Stimulated activated naive CD4-positive, alpha-beta T cell (primary cell): ENCODE data around the gene HACD1.

ENCODE experiments used
- DNase-seq, 6 experiments: peaks; one replicate each; lab custom pipeline; 2025; lab: John Stamatoyannopoulos, UW

The HACD1 gene, protein sequence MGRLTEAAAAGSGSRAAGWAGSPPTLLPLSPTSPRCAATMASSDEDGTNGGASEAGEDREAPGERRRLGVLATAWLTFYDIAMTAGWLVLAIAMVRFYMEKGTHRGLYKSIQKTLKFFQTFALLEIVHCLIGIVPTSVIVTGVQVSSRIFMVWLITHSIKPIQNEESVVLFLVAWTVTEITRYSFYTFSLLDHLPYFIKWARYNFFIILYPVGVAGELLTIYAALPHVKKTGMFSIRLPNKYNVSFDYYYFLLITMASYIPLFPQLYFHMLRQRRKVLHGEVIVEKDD

DNA sequence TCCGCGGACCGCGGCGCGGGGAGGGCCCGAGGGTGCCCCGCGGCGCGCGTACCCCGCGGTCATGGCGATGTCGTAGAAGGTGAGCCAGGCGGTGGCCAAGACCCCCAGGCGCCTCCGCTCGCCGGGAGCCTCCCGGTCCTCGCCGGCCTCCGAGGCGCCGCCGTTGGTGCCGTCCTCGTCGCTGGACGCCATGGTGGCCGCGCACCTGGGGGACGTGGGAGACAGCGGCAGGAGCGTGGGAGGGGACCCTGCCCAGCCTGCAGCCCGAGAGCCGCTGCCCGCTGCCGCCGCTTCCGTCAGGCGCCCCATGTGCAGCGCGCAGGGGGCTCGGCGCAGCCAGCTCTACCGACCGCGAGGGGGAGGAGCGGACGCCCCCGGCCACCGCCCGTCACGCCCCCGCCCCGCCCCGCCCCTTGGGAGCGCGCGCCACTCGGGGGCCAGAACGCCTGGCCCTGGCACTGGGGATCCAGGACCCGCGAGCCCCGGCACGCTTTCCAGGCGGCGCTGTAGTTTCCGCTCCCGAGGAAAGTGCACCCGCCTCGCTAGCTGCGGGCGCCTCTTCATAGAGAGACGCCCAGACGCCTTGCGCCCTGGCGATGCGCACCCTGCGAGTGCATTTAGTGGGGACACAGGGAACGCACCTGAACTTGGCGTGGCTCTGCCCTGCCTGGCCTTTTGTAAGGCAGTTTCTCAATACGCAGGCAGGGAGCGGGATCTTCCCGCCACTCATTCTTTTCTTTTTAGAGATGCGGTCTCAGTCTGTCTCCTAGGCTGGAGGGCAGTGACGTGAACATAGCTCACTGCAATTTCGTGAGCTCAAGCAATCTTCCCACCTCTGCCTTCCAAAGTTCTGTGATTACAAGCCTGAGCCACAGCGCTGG, at the start of gene HACD1:
Gene HACD1 (minus strand): TSS at position 344 of the 881 bp plus-strand sequence. CDS start 35 bp downstream, at position 309.
- peak in 5 of 6 experiments; percentile 14 to 49 (median 25) for DNase-seq

DNA sequence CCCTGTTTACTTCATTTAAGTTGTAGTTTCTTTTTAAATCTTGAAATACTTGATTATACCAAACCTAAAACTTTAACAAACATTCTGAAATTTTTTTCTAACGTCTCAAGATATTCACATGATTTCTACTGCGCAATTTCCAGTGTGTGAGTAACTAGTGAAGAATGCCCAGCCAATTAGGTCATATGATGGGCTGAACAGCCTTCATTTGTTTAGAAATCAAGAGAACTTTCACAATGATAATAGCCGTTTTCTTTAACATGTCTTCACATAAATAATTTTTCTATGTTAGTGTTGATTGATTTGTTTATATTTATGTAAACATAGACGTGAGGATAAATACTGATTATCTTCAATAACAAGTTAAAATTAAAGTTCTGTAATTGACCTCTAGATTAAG, 48.6 kb upstream of the HACD1 start:
- DNase-seq = no peak

DNA sequence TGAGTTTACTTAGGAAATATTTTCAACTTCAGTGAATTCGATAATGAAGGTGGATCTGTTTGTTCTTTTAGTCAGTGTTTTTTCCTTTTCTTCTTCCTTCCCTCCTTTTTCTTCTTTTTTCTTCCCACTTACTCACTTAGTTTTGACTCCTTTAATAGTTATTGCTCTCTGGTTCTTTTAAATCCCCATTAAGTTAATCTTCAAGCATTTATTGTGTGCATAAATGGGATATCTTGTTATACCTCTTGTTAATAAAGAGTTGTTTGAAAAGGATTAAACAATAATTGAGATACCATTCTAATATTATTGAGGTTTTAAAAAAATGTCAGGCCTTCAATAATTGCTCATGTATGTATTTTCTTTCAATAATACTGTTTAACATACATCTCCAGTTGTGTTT, 46.3 kb upstream of the HACD1 start:
- DNase-seq = no peak

DNA sequence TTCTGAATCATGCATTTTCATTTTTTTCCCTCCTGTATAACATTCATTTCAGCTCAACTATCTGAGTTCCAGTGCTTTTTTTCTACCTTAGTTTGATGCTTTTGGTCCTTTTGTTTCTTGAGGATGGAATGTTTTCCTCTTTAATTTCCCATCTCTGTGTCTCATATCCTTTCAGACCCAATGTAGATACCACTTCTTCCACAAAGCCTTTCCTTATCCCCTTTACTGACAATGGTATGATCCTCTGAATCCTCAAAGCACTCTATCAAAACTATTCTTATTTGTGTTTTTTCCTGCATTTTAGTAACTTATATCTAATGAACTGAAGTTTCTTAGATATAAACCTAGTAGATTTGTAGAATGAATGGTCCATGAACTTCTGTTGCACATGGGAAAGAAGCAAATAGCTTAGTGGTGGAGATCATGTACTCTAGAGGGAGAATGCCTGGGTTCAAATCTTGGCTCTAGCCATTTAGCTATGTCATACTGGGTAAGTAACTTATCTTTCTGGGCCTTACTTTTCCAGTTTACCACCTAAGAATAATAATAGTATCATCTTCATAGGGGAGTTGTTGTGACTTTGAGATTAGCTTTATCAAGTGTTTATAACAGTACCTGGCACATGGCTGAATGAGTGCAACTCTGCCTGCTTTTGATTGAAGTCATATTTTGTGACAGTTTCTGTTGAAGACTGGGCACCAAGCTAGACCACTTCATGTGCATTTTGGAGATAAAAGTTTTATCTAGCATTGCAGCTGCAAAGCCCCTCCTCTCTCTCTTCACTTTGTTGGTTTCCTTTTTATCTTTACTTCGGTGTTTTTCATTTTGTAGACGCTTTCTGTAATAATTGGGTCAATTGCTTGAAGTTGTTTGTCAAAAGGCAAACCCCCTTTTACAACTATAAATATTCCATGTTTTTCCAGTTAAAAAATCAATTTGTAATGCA, 45.3 kb upstream of the HACD1 start:
- no peak for DNase-seq

DNA sequence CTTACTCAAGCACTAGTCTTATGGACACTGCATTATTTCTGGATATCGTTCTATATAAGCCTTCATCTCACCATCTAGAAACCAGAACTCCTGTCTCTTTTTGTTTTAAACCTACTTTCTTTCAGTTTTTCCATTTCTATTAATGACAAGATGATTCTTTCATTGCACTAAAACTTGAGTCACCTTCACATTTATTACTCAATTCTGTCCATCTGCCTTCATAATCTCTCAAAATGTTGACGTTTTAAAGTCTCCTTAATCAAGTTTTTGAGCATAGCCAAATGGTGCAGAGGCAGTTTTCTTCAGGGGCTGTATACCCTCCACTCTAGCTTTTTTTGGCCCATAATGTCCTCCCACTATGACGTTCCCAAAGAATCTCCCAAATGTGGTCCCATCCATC, 44.3 kb upstream of the HACD1 start:
- DNase-seq = no peak

DNA sequence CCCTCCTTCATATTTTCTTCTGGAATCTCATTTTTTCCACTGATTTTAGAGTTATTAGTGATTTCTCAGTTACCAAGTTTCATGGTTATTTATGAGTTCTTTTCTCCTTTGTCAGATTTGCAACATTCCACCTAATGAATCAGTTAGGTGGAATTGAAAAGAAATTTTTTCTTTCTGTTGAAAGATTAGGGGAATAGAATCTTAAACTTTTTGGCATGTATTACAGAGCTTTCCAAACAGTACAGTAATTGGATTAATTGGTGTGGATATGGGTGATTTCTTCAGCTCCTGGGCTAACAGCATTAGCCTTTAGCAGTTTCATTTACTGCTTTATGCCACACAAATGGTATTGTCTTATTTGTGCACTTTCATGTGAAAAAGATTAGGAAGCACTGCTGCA, 43.7 kb upstream of the HACD1 start:
- no peak for DNase-seq

DNA sequence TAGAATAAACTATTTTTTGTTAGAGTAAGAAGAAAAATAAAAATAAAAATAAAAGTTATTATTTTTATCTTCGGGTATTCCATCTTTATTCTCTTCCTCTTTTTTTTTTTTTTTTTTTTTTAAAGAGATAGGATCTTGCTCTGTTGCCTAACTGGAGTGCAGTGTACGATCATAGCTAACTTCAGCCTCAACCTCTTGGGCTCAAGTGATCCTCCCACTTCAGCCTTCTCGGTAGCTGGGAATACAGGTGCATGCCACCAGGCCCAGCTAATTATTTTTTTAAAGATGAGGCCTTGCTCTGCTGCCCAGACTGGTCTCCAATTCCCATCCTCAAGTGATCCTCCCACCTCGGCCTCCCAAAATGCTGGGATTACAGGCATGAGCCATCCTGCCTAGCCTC, 42.2 kb upstream of the HACD1 start:
- DNase-seq = no peak

DNA sequence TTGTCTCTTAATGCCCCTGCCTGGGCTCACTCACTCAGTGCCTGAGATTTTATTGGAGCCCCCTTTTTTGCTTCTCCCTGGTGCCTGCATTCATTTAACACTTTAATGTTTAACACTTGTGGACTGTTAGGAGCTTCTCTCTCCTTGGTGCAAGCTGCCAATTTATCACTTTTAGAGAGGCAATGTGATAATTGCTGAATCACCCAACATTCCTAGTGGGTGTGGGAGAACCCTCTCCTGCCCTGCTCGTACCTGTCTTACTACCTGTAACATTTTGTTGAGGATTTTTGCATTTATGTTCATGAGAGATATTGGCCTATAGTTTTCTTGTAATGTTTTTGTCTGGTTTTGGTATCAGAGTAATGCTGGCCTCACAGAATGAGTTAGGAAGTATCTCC, 39.9 kb upstream of the HACD1 start:
- DNase-seq = no peak

DNA sequence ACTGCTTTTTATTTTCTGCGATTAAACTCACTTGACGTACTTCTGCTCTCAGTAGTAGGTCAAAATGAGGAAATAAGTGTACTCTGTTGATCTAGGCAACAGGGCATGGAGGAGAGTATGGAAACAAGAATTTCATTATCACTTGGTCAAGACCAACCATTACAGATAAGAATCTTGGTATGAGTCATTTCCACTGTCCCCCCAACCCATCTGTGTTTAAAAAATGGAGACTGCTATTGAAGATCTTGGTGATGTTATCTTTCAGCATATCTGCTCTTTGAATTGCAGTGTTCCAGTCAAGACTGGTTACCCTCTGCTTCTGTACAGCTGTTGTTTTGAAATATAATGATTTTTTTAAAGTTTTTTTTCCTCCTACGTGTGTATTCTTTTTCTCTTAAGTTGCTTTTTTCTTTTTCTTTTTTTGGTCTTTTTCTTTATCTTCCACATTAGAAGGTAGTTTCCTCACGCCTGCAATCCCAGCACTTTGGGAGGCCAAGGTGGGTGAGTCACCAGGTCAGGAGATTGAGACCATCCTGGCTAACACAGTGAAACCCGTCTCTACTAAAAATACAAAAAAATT, 38.5 kb upstream of the HACD1 start:
- no peak for DNase-seq

DNA sequence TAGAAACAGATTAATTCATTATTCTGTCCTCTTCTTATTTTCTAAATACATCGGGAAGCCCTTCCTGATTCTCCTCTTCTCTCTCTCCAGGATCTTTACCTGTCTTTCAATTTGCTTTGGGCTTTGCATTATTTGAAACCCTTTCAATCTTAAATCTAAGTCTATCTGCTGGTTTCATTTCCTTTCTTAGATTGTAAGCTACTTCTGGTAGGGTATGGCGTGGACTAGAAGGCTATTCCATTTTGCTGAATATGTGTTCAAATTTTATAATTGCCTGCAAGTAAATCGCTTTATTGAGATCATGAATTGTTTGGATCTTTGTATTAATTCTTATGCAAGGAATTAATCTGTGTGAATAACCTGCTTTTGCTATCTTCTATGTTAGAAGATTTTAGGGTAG, 37.8 kb upstream of the HACD1 start:
- no peak for DNase-seq

DNA sequence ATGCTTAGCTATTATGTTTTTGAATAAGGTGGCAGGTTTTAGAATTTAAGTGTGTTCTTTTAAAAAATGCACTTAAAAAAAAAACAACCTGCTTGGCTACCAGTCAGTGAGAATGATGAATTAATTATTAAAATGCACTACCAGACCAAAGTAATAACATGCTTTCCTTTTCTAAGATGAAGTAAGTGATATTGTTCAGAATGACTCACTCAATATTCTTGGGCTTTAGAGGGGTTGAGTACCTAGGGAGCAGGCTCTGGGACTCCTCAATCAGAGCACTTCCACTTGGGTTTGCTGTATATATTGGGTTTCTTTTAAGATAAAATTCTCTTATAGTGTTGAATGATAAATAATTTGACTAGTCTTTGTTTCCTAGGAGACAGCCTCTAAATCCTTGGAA, 35.4 kb upstream of the HACD1 start:
- no peak for DNase-seq

DNA sequence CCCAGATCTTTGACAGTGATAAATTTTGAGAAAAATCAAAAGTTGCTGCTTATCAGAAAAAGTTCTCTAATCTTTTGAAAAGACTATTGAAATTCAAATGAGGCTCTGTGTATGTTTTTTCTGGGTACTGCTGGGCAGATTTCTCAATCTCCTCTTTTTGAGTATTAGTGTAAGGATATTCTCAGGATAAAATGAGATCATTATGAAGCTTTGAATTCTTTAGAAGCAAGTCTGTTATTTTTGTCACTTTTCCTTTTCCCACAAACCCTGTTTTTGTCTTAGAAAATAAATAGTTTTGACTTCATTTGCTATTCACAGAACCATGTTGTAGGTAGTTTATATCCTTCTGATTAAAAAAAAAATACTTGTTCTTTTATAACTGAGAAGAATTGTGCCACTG, 34.7 kb upstream of the HACD1 start:
- DNase-seq = no peak

DNA sequence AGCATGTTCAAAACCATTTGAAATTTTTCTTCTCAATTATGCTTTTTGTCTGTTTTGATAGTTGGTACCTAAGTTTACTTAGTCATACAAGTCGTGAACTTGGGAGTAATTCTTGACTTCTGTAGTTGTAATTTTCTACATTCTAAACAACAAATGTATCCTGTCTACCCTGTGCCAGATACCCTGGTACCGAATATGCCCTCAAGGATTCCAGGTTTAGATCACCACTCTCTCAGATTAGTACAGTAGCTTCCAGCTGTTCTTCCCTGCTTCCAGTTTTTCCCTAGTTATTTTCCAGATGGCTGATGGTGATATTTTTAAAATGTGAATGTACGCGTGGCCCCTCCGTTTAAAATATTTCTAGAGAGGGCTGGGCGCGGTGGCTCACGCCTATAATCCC, 33.2 kb upstream of the HACD1 start:
- no peak for DNase-seq

DNA sequence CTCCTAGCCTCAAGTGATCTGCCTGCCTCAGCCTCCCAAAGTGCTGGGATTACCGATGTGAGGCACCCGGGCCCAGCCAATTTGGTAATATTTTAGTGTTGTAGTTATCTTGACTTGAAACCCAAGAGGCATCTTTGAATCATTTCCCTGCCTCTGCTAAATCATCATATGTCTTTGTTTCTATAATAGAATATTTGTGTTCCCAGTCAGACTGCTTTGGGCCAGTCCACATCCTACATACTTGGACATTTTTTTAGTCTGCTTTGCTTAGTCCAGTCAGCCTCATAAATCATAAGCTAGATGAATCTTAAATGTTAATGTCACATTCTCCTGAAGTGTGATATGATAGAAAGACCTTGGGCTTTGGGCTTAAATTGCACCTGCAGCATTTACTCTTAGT, 32.7 kb upstream of the HACD1 start:
- no peak for DNase-seq

DNA sequence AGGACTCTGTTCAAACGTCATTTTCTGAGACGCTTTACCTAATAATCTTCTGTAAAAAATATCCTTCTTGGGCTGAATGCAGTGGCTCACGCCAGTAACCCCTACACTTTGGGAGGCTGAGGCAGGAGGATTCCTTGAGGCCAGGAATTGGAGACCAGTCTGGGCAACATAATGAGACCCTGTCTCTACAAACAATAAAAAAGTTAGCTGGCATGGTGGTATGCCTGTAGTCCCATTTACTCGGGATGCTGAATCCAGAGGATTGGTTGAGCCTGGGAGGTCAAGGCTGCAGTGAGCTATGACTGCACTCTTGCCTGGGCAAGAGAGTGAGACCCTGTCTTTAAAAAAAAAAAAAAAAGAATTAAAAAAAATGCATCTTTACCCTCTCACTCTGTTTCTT, 31.9 kb upstream of the HACD1 start:
- no peak for DNase-seq

DNA sequence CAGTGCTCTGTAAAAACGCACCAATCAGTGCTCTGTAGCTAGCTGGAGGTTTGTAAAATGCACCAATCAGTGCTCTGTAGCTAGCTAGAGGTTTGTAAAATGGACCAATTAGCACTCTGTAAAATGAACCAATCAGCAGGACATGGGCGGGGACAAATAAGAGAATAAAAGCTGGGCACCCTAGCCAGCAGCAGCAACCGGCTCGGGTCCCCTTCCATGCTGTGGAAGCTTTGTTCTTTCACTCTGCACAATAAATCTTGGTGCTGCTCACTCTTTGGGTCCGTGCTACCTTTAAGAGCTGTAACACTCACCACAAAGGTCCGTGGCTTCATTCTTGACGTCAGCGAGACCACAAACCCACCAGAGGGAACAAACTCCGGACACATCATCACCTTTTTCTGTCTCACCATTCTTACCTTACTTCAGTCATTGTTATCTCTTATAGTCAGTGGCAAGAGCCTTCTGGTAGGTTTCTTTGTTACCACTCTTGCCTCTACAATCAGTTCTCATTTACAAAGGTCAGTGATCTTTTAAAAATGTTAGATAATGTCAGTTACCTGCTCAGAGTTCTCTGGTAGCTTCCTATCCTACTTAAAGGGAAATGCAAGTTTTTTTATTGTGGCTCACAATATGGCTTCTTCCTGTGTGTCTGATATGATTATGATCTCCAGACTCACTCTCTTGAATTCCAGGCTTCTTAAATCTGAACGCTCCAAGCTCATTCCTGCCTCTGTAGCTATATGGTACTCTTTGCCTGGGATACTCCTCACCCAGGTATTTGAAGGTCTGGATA, 31.3 kb upstream of the HACD1 start:
- DNase-seq = peak in 3 of 6 experiments; percentile 2 to 26 (median 13)

DNA sequence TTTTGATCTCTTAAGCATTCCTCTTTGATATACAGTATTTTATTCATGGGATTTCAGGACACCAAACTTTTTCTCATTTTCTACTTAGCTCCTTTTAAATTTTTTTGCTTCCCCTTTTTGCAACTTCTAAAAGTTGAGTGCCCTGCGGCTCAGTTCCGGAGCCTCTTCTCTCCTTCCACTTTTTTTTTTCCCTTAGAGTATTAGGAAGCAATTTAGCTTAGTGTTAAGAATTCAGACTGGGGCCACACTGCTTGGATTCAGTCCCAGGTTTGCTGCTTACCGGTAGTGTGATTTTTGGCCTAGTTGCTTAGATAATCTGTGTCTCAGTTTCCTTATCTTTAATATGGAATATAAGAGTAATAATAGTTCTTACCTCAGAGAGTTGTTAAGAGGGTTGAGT, 30.2 kb upstream of the HACD1 start:
- no peak for DNase-seq

DNA sequence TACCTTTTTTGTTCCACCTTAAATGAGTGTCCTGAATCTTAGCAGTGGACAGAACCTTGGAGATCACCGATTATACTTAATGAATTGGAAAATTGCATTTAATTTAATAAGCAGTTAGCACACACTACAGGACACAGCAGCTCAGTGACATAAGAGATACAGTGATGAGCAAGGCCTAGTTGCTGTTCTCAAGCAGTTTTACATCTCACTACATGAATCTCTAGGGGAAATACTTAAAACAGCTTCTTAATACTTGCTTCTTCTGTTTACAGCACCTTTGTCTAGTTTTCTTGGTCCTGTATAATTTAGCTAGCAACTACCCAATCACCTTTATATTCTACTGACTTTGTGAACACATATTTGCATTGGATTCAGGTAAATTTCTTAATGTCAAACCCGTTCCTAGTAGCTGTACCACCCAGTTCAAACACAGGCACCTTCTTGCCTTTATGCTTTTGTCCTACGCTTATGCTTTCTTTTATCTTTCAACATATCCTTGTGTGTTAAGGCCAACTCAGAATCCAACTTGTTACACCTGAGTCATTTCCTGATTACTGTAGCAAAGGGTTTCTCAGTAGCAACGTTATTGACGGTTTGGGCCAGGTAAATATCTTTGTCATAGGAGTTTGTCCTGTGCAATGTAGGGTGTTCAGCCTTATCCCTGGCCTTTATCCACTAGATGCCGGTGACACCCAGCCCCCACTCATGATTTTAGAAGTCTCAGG, 28.6 kb upstream of the HACD1 start:
- peak in 1 of 6 experiments; percentile 32 for DNase-seq

DNA sequence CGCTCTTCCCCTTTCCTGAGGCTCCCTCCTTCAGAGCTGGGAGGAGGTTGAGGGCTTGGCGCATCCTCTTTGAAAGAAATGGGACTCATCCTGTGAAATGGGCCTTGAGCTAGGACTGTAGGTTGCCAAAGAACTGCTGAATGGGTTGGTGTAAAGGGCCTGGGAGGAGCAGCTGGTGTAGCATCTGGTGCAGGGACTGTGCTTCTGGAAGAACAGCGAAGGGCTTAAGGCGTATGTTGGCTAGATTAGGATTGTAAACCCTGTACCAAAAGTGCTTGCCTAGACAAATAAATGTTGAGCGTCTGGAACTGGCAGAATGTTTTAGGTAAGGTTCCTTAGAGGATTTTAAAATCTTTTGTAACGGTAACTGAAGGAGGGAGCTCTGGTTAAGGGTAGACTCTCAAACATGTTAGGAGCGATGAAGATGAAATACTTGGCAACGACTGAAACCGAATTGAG, 27.3 kb upstream of the HACD1 start:
- DNase-seq = peak in 1 of 6 experiments; percentile 65
